ENCODE measurements around the gene PPFIBP2. TPM values are rescaled to one million over a fixed set of nuclear protein-coding genes. Genes with fewer than 3 reads are reported as not detected.

PPFIBP2 gene
- total and polyA plus RNA-seq, 2 of the 13 experiments (the other 11 are each of a cell fraction or from before 2014, with no cell fraction given): 15.0 to 52.5 TPM

DNA sequence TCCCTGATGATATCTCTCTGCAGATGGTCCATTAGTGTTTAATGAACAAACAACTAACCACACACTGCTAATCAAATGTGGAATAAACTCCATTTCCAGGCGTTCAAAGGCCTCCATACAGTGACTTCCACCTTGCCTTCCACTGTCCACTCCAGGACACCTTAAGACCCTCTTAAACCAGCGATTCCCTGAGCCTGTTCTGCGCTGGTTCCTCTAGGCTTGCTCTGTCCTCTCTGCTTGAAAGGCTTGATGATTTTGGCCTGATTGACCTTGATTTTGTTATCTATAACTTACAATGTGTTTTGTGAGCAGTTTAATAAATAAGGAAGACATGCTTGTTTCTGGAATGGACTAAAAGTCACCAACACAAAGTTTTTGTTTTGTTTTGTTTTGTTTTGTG is 180.4 kb downstream of the PPFIBP2 start (continued):
- TF ChIP-seq, protein P1, sequence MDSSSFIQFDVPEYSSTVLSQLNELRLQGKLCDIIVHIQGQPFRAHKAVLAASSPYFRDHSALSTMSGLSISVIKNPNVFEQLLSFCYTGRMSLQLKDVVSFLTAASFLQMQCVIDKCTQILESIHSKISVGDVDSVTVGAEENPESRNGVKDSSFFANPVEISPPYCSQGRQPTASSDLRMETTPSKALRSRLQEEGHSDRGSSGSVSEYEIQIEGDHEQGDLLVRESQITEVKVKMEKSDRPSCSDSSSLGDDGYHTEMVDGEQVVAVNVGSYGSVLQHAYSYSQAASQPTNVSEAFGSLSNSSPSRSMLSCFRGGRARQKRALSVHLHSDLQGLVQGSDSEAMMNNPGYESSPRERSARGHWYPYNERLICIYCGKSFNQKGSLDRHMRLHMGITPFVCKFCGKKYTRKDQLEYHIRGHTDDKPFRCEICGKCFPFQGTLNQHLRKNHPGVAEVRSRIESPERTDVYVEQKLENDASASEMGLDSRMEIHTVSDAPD (CRISPR knock-in tag; IDR thresholded peaks at IDR 0.05): no peak
- no peak for TF ChIP-seq ZNF260 (CRISPR knock-in tag; IDR thresholded peaks at IDR 0.05; ENCODE audit: borderline replicate concordance, low read depth)
- TF ChIP-seq IKZF4 (CRISPR knock-in tag; IDR thresholded peaks at IDR 0.05; ENCODE audit: borderline replicate concordance, low read depth, not compliant biosample characterization): no peak
- no peak for TF ChIP-seq ZNF83 (CRISPR knock-in tag; IDR thresholded peaks at IDR 0.05; ENCODE audit: borderline replicate concordance)
- no peak for TF ChIP-seq TEAD3 (CRISPR knock-in tag; optimal IDR thresholded peaks at IDR 0.05; ENCODE audit: borderline replicate concordance)
- TF ChIP-seq, protein P2, sequence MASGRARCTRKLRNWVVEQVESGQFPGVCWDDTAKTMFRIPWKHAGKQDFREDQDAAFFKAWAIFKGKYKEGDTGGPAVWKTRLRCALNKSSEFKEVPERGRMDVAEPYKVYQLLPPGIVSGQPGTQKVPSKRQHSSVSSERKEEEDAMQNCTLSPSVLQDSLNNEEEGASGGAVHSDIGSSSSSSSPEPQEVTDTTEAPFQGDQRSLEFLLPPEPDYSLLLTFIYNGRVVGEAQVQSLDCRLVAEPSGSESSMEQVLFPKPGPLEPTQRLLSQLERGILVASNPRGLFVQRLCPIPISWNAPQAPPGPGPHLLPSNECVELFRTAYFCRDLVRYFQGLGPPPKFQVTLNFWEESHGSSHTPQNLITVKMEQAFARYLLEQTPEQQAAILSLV (CRISPR knock-in tag; IDR thresholded peaks at IDR 0.05; ENCODE audit: borderline replicate concordance): no peak

DNA sequence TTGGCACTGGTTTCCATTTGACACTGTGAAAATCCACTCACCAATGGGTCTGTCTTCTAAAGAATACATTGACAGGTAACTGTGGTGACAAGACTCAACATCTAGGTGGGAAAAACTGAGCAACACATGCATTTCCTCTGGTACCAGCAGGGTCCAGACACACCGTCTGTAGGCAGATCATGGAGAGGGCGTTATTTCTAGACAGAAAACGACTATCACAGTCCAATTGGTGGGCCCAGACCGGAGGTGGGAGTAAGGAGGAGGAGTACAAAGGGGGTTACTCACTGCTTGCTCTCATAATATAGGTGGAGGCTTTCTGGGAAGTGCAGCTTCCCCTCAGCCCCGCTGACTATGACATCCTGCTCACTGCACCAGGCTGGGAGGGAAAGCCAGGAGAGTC is 182.6 kb downstream of the PPFIBP2 start:
- Histone ChIP-seq H3K4me2 (ENCODE audit: low read depth, low read length) (no peak overlapping the region), H3K4me1 (ENCODE audit: insufficient read depth, low read length) (peaks cover 8% of the 10 kb centered on the region; the same call in 1 of the 2 replicates), H3K27ac (ENCODE audit: extremely low read length, insufficient read depth, low read length) (no peak overlapping the region), H2AFZ (ENCODE audit: low read length) (no peak overlapping the region), H3K4me3 (replicated peaks in 1 of 3; ENCODE audit: insufficient read depth in 1 of 3, low read depth in 2 of 3, low read length in 3 of 3) (no peak overlapping the region), H3K9me3 (ENCODE audit: low read length) (no peaks in the 10 kb centered on the region), H4K20me1 (ENCODE audit: insufficient read depth, low read length) (no peaks in the 10 kb centered on the region), H3K79me2 (ENCODE audit: insufficient read depth, low read length) (no peaks in the 10 kb centered on the region), H3K9ac (ENCODE audit: insufficient read depth, low read depth, low read length) (no peak overlapping the region), H3K36me3 (replicated peaks in 1 of 2; ENCODE audit: control insufficient read depth in 1 of 2, insufficient read depth in 2 of 2, low read length in 2 of 2) (no peaks in the 10 kb centered on the region), H3K27me3 (ENCODE audit: control insufficient read depth in 1 of 2, insufficient read depth in 2 of 2, low read length in 2 of 2) (peaks cover 2 to 20% of the 10 kb centered on the region in 2 experiments; a peak in 4 of 5 replicates)
- intact Hi-C loops (cut with micrococcal nuclease; ENCODE audit: unreplicated experiment) (no loop called here), in situ Hi-C loops (cut with HindIII; ENCODE audit: extremely low pct_ligation_motif_present, low pct_unique_long_range_greater_than_20kb) (loop anchor here (25.0 kb wide), 1 partner anchor 334 kb away; no protein-coding TSS in a partner anchor)
- BruUV-seq (replicated peaks): no TSS peak
- ChIA-PET POLR2A (no interaction called here), CTCF (ENCODE audit: low intra/inter-chr PET ratio, low total read pairs) (interaction anchor here (1.1 kb wide), 1 partner anchor 125 kb away, joined by 3 read pairs; no protein-coding TSS in a partner anchor)
- ATAC-seq: no peak
- no peak for DNase-seq (ENCODE audit: low spot score)
- no peak for FAIRE-seq
- WGBS (ENCODE audit: low lambda C conversion rate): 13% methylated on average over 5 of the region's 5 CpGs
- TF ChIP-seq, protein P3, sequence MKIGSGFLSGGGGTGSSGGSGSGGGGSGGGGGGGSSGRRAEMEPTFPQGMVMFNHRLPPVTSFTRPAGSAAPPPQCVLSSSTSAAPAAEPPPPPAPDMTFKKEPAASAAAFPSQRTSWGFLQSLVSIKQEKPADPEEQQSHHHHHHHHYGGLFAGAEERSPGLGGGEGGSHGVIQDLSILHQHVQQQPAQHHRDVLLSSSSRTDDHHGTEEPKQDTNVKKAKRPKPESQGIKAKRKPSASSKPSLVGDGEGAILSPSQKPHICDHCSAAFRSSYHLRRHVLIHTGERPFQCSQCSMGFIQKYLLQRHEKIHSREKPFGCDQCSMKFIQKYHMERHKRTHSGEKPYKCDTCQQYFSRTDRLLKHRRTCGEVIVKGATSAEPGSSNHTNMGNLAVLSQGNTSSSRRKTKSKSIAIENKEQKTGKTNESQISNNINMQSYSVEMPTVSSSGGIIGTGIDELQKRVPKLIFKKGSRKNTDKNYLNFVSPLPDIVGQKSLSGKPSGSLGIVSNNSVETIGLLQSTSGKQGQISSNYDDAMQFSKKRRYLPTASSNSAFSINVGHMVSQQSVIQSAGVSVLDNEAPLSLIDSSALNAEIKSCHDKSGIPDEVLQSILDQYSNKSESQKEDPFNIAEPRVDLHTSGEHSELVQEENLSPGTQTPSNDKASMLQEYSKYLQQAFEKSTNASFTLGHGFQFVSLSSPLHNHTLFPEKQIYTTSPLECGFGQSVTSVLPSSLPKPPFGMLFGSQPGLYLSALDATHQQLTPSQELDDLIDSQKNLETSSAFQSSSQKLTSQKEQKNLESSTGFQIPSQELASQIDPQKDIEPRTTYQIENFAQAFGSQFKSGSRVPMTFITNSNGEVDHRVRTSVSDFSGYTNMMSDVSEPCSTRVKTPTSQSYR (CRISPR knock-in tag; IDR thresholded peaks at IDR 0.05; ENCODE audit: borderline replicate concordance): no peak
- TF ChIP-seq ZNF550 (CRISPR knock-in tag; IDR thresholded peaks at IDR 0.05; ENCODE audit: borderline replicate concordance) (no peak), FLYWCH1 (CRISPR knock-in tag; IDR thresholded peaks at IDR 0.05) (no peak), ZNF792 (CRISPR knock-in tag; IDR thresholded peaks at IDR 0.05) (no peak), EED (CRISPR knock-in tag; IDR thresholded peaks at IDR 0.05) (no peak), RFX5 (IDR thresholded peaks at IDR 0.05; ENCODE audit: low read depth, low read length) (no peak), FOXA1 (IDR thresholded peaks at IDR 0.05) (no peak), FOXA1 (CRISPR knock-in tag; IDR thresholded peaks at IDR 0.05) (no peak), ZNF10 (CRISPR knock-in tag; IDR thresholded peaks at IDR 0.05; ENCODE audit: borderline replicate concordance, low read depth) (no peak), ZNF552 (CRISPR knock-in tag; IDR thresholded peaks at IDR 0.05; ENCODE audit: borderline replicate concordance) (no peak), NCOR1 (IDR thresholded peaks at IDR 0.05; ENCODE audit: borderline replicate concordance, low read length) (no peak)
- TF ChIP-seq, protein P4, sequence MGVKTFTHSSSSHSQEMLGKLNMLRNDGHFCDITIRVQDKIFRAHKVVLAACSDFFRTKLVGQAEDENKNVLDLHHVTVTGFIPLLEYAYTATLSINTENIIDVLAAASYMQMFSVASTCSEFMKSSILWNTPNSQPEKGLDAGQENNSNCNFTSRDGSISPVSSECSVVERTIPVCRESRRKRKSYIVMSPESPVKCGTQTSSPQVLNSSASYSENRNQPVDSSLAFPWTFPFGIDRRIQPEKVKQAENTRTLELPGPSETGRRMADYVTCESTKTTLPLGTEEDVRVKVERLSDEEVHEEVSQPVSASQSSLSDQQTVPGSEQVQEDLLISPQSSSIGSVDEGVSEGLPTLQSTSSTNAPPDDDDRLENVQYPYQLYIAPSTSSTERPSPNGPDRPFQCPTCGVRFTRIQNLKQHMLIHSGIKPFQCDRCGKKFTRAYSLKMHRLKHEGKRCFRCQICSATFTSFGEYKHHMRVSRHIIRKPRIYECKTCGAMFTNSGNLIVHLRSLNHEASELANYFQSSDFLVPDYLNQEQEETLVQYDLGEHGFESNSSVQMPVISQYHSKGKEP (CRISPR knock-in tag; IDR thresholded peaks at IDR 0.05): no peak
